ENCODE data around the gene NR3C1. TPM values are rescaled to one million over a fixed set of nuclear protein-coding genes. Genes with fewer than 3 reads are reported as not detected.

The NR3C1 gene
- total RNA-seq, 1 experiment from 2014 or later = 31.4 TPM

- H3K14ac ChIP-seq (ENCODE audit: insufficient read depth, low read length) = no peak overlapping the region
- no peak overlapping the region for H2BK20ac ChIP-seq (ENCODE audit: low read depth, low read length, poor library complexity, severe bottlenecking)
- H3K56ac ChIP-seq (ENCODE audit: insufficient read length, low read depth, low read length) = no peak overlapping the region
- no peaks in the 10 kb centered on the region for H3K23me2 ChIP-seq (ENCODE audit: insufficient read length, low read depth, low read length, poor library complexity, severe bottlenecking)
- H3K79me2 ChIP-seq (ENCODE audit: insufficient read depth, low read length) = no peaks in the 10 kb centered on the region
- no peaks in the 10 kb centered on the region for H3K79me1 ChIP-seq (ENCODE audit: insufficient read depth, low read depth, low read length, poor library complexity, severe bottlenecking)
- H3K18ac ChIP-seq (ENCODE audit: insufficient read length, low read depth, low read length) = no peak overlapping the region
- H3K9ac ChIP-seq (ENCODE audit: extremely low read depth, insufficient read length, low read length) = no peak overlapping the region
- no peaks in the 10 kb centered on the region for H3K4me1 Mint-ChIP-seq
- H3K36me3 Mint-ChIP-seq (ENCODE audit: insufficient read depth in 1 of 3, low read depth in 3 of 3) = peaks cover 2 to 30% (median 24%) of the 10 kb centered on the region in 3 experiments
- no peak overlapping the region for H4K8ac ChIP-seq (replicated peaks; ENCODE audit: insufficient read length, low read depth, low read length)
- H2BK15ac ChIP-seq (ENCODE audit: low read depth, low read length) = no peak overlapping the region
- no peak overlapping the region for H3K4me2 ChIP-seq (ENCODE audit: insufficient read depth, insufficient read length, low read length)
- H4K20me1 ChIP-seq (ENCODE audit: control insufficient read depth, insufficient read depth, insufficient read length) = no peaks in the 10 kb centered on the region
- H4K5ac ChIP-seq (ENCODE audit: insufficient read length, low read depth, low read length) = no peak overlapping the region
- H3K4ac ChIP-seq (ENCODE audit: low read depth, low read length) = no peak overlapping the region
- H2BK120ac ChIP-seq (ENCODE audit: low read depth, low read length, poor library complexity, severe bottlenecking) = no peak overlapping the region
- no peak overlapping the region for H2BK5ac ChIP-seq (ENCODE audit: insufficient read length, low read length)
- H3K9me3 Mint-ChIP-seq = peaks cover 27 to 36% of the 10 kb centered on the region in 2 experiments
- no peaks in the 10 kb centered on the region for H3K27me3 Mint-ChIP-seq (ENCODE audit: low read depth)
- H3K4me1 ChIP-seq (ENCODE audit: insufficient read depth, low read length) = no peaks in the 10 kb centered on the region
- H3K4me3 Mint-ChIP-seq = no peak overlapping the region
- H3T11ph ChIP-seq (ENCODE audit: low read length) = no peak overlapping the region
- H2AK5ac ChIP-seq (ENCODE audit: insufficient read length, low read length) = no peak overlapping the region
- H3K23ac ChIP-seq (ENCODE audit: insufficient read length, low read depth, low read length) = no peak overlapping the region
- H2AFZ ChIP-seq (ENCODE audit: low read length) = no peak overlapping the region
- no peak overlapping the region for H3K27ac Mint-ChIP-seq
- no peak overlapping the region for H2BK12ac ChIP-seq (ENCODE audit: insufficient read length, low read depth, low read length)
- no peak for DNase-seq
- H3K27ac ChIP-seq (ENCODE audit: insufficient read length, low read depth, low read length) = no peak overlapping the region
- no peak overlapping the region for H4K91ac ChIP-seq (ENCODE audit: insufficient read length, low read depth, low read length)
- no peaks in the 10 kb centered on the region for H3K27me3 ChIP-seq (ENCODE audit: insufficient read depth, low read length)
- no CpG with 5 or more reads among the region's 2 CpGs for WGBS (ENCODE audit: extremely low coverage, insufficient read length, low lambda C conversion rate)
- no peaks in the 10 kb centered on the region for H3K9me3 ChIP-seq (ENCODE audit: control insufficient read depth, low read depth, low read length)
- TF ChIP-seq CTCF (conservative IDR thresholded peaks at IDR 0.05) = no peak
Measured at GRCh38 chr5:143268388-143268787, 135.1 kb downstream of the NR3C1 start.

Measured in H9 (cell line).